Measurements from ENCODE around the gene NAXE. TPM values are rescaled to one million over a fixed set of nuclear protein-coding genes. Genes with fewer than 3 reads are reported as not detected.
"Not testable (repeated sequence)": the region's sequence is repeated elsewhere in the genome, so short reads cannot be mapped to it uniquely, and the experiment has no call there.

NAXE gene
- total RNA-seq, 4 donors from 2014 or later = 37.0 to 52.7 (median 45.8) TPM

- DNase-seq (ENCODE audit: low spot score in 2 of 2) = no peak
- H3K4me3 ChIP-seq (ENCODE audit: low read depth, poor library complexity, severe bottlenecking) = no peak overlapping the region
- WGBS, 2 donors = 54 to 55% methylated on average over 11 of the region's 11 CpGs
- TF ChIP-seq POLR2A (IDR thresholded peaks at IDR 0.05) (no peak), CTCF (IDR thresholded peaks at IDR 0.05) (no peak)
- intact Hi-C loops (cut with DNase I; ENCODE audit: low total_unique reads) = loop anchor here (10.0 kb wide), 1 partner anchor 140 kb away; no protein-coding TSS in a partner anchor
These were observed 6.8 kb upstream of the NAXE start for GRCh38 chr1:156584813-156585212.

GRCh38 chr1:156586323-156586722 is 5.3 kb upstream of the NAXE start:
- intact Hi-C loops (cut with DNase I; ENCODE audit: low total_unique reads) = loop anchor here (10.0 kb wide), 1 partner anchor 142 kb away; no protein-coding TSS in a partner anchor
- DNase-seq (ENCODE audit: low spot score in 2 of 2) = no peak
- WGBS, 2 donors = 73 to 74% methylated on average over 4 of the region's 4 CpGs

GRCh38 chr1:156586892-156587477 is 4.6 kb upstream of the NAXE start:
- intact Hi-C loops (cut with DNase I; ENCODE audit: low total_unique reads) = loop anchor here (10.0 kb wide), 1 partner anchor 142 kb away; no protein-coding TSS in a partner anchor

More at GRCh38 chr1:156586323-156586722, 5.3 kb upstream of the NAXE start:
- H3K4me3 ChIP-seq (ENCODE audit: low read depth, poor library complexity, severe bottlenecking) = no peak overlapping the region
- no peak for TF ChIP-seq POLR2A (IDR thresholded peaks at IDR 0.05)
- TF ChIP-seq CTCF (IDR thresholded peaks at IDR 0.05) = no peak

GRCh38 chr1:156587927-156588326 is 3.6 kb upstream of the NAXE start:
- DNase-seq (ENCODE audit: low spot score in 2 of 2); H3K4me3 ChIP-seq (ENCODE audit: low read depth, poor library complexity, severe bottlenecking): not testable (repeated sequence)
- 87 to 94% methylated on average over 8 of the region's 8 CpGs for whole genome bisulfite sequencing, 2 donors
- intact Hi-C loops (cut with DNase I; ENCODE audit: low total_unique reads) = loop anchor here (10.0 kb wide), 1 partner anchor 143 kb away; no protein-coding TSS in a partner anchor

More at GRCh38 chr1:156586892-156587477, 4.6 kb upstream of the NAXE start:
- TF ChIP-seq CTCF (IDR thresholded peaks at IDR 0.05) = no peak
- no peak for TF ChIP-seq POLR2A (IDR thresholded peaks at IDR 0.05)
- DNase-seq (ENCODE audit: low spot score in 2 of 2) = no peak
- WGBS, 2 donors = 89 to 92% methylated on average over 3 of the region's 3 CpGs
- H3K4me3 ChIP-seq (ENCODE audit: low read depth, poor library complexity, severe bottlenecking) = no peak overlapping the region

GRCh38 chr1:156589546-156589945 is 2.0 kb upstream of the NAXE start:
- intact Hi-C loops (cut with DNase I; ENCODE audit: low total_unique reads) = loop anchor here (10.0 kb wide), 1 partner anchor 145 kb away; no protein-coding TSS in a partner anchor
- H3K4me3 ChIP-seq (ENCODE audit: low read depth, poor library complexity, severe bottlenecking) = no peak overlapping the region
- WGBS, 2 donors = 67 to 68% methylated on average over 5 of the region's 5 CpGs
- TF ChIP-seq CTCF (IDR thresholded peaks at IDR 0.05) (no peak), POLR2A (IDR thresholded peaks at IDR 0.05) (no peak)
- DNase-seq (ENCODE audit: low spot score in 2 of 2) = no peak

- no peak for DNase-seq (ENCODE audit: low spot score in 2 of 2)
- H3K4me3 ChIP-seq (ENCODE audit: low read depth, poor library complexity, severe bottlenecking) = no peak overlapping the region
- intact Hi-C loops (cut with DNase I; ENCODE audit: low total_unique reads) = no loop called here
- 76 to 80% methylated on average over 10 of the region's 10 CpGs for WGBS, 2 donors
- no peak for TF ChIP-seq CTCF (IDR thresholded peaks at IDR 0.05)
- TF ChIP-seq POLR2A (IDR thresholded peaks at IDR 0.05) = no peak
These were observed 1.0 kb upstream of the NAXE start for GRCh38 chr1:156590326-156591180.

All from lower leg skin (tissue), 4 donors.